ENCODE data around the gene MACROD1. TPM values are rescaled to one million over a fixed set of nuclear protein-coding genes. Genes with fewer than 3 reads are reported as not detected.

The MACROD1 gene
- total and polyA plus RNA-seq, 9 of the 15 experiments (the other 6 are each of a cell fraction or from before 2014, with no cell fraction given), result 1.1 to 60.0 (median 26.4) TPM

DNA sequence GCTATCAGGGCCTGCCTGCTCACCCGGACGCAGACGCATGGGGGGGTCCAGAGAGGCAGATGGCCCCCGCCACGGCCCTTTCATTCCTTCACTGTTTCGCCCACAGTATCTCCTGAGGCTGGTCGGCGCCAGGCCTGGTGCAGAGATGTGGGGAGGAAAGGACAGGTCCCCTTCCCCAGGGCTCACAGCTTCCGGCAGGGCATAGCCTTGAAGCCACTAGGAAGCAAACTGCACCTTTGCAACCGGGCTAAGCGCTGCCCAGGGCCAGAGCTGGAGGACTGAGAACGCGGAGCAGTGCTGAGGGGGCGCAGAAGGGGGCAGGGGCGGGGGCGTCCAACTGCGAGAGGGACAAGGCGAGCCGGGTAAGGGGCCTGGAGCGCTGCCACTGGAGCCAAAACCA, 150.4 kb downstream of the MACROD1 start (continued):
- no peak for TF ChIP-seq CBX8 (IDR thresholded peaks at IDR 0.05; ENCODE audit: borderline replicate concordance, extremely low read depth, low read depth, low read length, poor library complexity, severe bottlenecking)
- TF ChIP-seq ZNF239 (CRISPR knock-in tag; IDR thresholded peaks at IDR 0.05), result no peak

DNA sequence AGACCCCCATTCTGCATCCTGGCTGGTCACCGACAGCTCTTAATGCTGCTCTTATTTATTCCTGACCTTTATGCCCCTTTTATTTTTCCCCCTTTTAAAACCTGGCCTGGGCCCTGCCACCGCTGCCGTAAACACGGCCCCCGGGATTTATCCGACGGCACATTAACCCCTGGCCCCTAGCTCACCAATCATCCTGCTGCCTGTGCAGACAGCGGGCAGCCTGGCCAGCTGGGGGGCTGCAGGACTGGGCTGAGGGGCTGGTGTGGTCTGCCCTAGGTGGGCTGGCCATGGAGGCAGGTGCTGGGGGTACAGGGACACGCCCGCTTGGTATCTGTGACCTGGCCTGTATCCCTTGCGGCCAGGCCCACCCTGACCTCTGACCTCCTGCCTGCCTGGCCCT, 151.6 kb downstream of the MACROD1 start:
- WGBS (ENCODE audit: insufficient coverage, low coverage, missing lambda C conversion rate), result 51% methylated on average over 10 of the region's 11 CpGs
- intact Hi-C loops (cut with micrococcal nuclease), result no loop called here
- in situ Hi-C loops (cut with MboI), result no loop called here
- H4K20me1 ChIP-seq (replicated peaks; ENCODE audit: control insufficient read depth, insufficient read depth, low read length), result peaks cover 36% of the 10 kb centered on the region
- BruUV-seq (replicated peaks), result no TSS peak
- no peaks in the 10 kb centered on the region for H3K36me3 ChIP-seq (ENCODE audit: control insufficient read depth, insufficient read depth, low read length)
- no peak for FAIRE-seq
- no peaks in the 10 kb centered on the region for H3K79me2 ChIP-seq (ENCODE audit: control insufficient read depth, insufficient read depth, low read length)
- CTCF ChIA-PET (ENCODE audit: low intra/inter-chr PET ratio), result no interaction called here
- H3K4me2 ChIP-seq (ENCODE audit: insufficient read depth, low read length), result no peak overlapping the region
- H3K27me3 ChIP-seq (ENCODE audit: control insufficient read depth in 2 of 2, insufficient read depth in 2 of 2, low read length in 2 of 2), result no peaks in the 10 kb centered on the region
- H3K4me1 ChIP-seq (replicated peaks in 1 of 2; ENCODE audit: control insufficient read depth in 2 of 2, insufficient read depth in 2 of 2, low read length in 2 of 2), result peaks cover 0 to 46% of the 10 kb centered on the region in 2 experiments; a peak in 2 of 5 replicates
- no peak for ATAC-seq
- POLR2A ChIA-PET, result interaction anchor here (0.5 to 0.8 kb wide), 3 partner anchors 9 to 504 kb away, joined by 3 to 4 read pairs (median 3); no protein-coding TSS in a partner anchor
- H3K9ac ChIP-seq (ENCODE audit: insufficient read depth in 1 of 2, low read depth in 2 of 2, low read length in 2 of 2), result no peak overlapping the region
- no peaks in the 10 kb centered on the region for H3K9me1 ChIP-seq (ENCODE audit: control insufficient read depth, insufficient read depth, low read length)
- H3K27ac ChIP-seq (ENCODE audit: extremely low read depth, low read depth, low read length), result no peak overlapping the region
- no peak overlapping the region for H3K4me3 ChIP-seq
- H3K9me3 ChIP-seq (replicated peaks; ENCODE audit: control insufficient read depth, insufficient read depth, low read depth, low read length), result no peaks in the 10 kb centered on the region; the same call in 1 of the 2 replicates
- no peak for DNase-seq (ENCODE audit: extremely low read depth in 1 of 4, low spot score in 3 of 4)
- no peak overlapping the region for H2AFZ ChIP-seq (ENCODE audit: low read depth, low read length)
- no peak for TF ChIP-seq KLF13 (tag; IDR thresholded peaks at IDR 0.05; ENCODE audit: borderline replicate concordance, low read depth)
- TF ChIP-seq, protein P1, sequence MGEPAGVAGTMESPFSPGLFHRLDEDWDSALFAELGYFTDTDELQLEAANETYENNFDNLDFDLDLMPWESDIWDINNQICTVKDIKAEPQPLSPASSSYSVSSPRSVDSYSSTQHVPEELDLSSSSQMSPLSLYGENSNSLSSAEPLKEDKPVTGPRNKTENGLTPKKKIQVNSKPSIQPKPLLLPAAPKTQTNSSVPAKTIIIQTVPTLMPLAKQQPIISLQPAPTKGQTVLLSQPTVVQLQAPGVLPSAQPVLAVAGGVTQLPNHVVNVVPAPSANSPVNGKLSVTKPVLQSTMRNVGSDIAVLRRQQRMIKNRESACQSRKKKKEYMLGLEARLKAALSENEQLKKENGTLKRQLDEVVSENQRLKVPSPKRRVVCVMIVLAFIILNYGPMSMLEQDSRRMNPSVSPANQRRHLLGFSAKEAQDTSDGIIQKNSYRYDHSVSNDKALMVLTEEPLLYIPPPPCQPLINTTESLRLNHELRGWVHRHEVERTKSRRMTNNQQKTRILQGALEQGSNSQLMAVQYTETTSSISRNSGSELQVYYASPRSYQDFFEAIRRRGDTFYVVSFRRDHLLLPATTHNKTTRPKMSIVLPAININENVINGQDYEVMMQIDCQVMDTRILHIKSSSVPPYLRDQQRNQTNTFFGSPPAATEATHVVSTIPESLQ (CRISPR knock-in tag; IDR thresholded peaks at IDR 0.05), result no peak
- TF ChIP-seq ZNF644 (tag; IDR thresholded peaks at IDR 0.05; ENCODE audit: low read depth), result no peak
- TF ChIP-seq STAG1 (CRISPR knock-in tag; IDR thresholded peaks at IDR 0.05; ENCODE audit: borderline replicate concordance), result no peak
- TF ChIP-seq ZNF41 (CRISPR knock-in tag; conservative IDR thresholded peaks at IDR 0.05), result no peak
- TF ChIP-seq NFRKB (IDR thresholded peaks at IDR 0.05; ENCODE audit: low read depth), result no peak
- TF ChIP-seq, protein P2, sequence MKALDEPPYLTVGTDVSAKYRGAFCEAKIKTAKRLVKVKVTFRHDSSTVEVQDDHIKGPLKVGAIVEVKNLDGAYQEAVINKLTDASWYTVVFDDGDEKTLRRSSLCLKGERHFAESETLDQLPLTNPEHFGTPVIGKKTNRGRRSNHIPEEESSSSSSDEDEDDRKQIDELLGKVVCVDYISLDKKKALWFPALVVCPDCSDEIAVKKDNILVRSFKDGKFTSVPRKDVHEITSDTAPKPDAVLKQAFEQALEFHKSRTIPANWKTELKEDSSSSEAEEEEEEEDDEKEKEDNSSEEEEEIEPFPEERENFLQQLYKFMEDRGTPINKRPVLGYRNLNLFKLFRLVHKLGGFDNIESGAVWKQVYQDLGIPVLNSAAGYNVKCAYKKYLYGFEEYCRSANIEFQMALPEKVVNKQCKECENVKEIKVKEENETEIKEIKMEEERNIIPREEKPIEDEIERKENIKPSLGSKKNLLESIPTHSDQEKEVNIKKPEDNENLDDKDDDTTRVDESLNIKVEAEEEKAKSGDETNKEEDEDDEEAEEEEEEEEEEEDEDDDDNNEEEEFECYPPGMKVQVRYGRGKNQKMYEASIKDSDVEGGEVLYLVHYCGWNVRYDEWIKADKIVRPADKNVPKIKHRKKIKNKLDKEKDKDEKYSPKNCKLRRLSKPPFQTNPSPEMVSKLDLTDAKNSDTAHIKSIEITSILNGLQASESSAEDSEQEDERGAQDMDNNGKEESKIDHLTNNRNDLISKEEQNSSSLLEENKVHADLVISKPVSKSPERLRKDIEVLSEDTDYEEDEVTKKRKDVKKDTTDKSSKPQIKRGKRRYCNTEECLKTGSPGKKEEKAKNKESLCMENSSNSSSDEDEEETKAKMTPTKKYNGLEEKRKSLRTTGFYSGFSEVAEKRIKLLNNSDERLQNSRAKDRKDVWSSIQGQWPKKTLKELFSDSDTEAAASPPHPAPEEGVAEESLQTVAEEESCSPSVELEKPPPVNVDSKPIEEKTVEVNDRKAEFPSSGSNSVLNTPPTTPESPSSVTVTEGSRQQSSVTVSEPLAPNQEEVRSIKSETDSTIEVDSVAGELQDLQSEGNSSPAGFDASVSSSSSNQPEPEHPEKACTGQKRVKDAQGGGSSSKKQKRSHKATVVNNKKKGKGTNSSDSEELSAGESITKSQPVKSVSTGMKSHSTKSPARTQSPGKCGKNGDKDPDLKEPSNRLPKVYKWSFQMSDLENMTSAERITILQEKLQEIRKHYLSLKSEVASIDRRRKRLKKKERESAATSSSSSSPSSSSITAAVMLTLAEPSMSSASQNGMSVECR (CRISPR knock-in tag; IDR thresholded peaks at IDR 0.05), result no peak
- TF ChIP-seq, protein P3, sequence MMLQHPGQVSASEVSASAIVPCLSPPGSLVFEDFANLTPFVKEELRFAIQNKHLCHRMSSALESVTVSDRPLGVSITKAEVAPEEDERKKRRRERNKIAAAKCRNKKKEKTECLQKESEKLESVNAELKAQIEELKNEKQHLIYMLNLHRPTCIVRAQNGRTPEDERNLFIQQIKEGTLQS (IDR thresholded peaks at IDR 0.05), result no peak
- TF ChIP-seq, protein P3 (CRISPR knock-in tag; conservative IDR thresholded peaks at IDR 0.05), result no peak
